UCSD-AML1 (cell line): Measurements from ENCODE around the gene LAMA3.
"Not testable (repeated sequence)": the region's sequence is repeated elsewhere in the genome, so short reads cannot be mapped to it uniquely, and the experiment has no call there.

Source experiments
- DNase-seq: peaks from one replicate; lab custom pipeline; 2025; ENCODE audit not compliant: unreplicated experiment; lab: John Stamatoyannopoulos, UW

LAMA3 gene

GRCh38 chr18:23703057-23703986 is 14.1 kb downstream of the LAMA3 start:
- no peak for DNase-seq

- DNase-seq = no peak
These were observed 14.7 kb downstream of the LAMA3 start for GRCh38 chr18:23703987-23704384.

GRCh38 chr18:23704806-23705205 is 15.6 kb downstream of the LAMA3 start:
- DNase-seq = no peak

- no peak for DNase-seq
These were observed 17.9 kb downstream of the LAMA3 start for GRCh38 chr18:23706971-23707640.

GRCh38 chr18:23710068-23710527 is 20.8 kb downstream of the LAMA3 start:
- no peak for DNase-seq

GRCh38 chr18:23710946-23711345 is 21.7 kb downstream of the LAMA3 start:
- DNase-seq = no peak

- no peak for DNase-seq
These were observed 22.2 kb downstream of the LAMA3 start for GRCh38 chr18:23711426-23711825.

GRCh38 chr18:23712445-23712844 is 23.2 kb downstream of the LAMA3 start:
- DNase-seq = peak; percentile 22

- DNase-seq = no peak
These were observed 25.3 kb downstream of the LAMA3 start for GRCh38 chr18:23714576-23714975.

- not testable (repeated sequence) for DNase-seq
These were observed 26.8 kb downstream of the LAMA3 start for GRCh38 chr18:23716079-23716478.

- no peak for DNase-seq
These were observed 27.3 kb downstream of the LAMA3 start for GRCh38 chr18:23716516-23716915.

- DNase-seq = no peak
These were observed 27.7 kb downstream of the LAMA3 start for GRCh38 chr18:23716966-23717365.

GRCh38 chr18:23718243-23718720 is 29.0 kb downstream of the LAMA3 start:
- DNase-seq = no peak

- DNase-seq = no peak
These were observed 29.5 kb downstream of the LAMA3 start for GRCh38 chr18:23718731-23719130.

GRCh38 chr18:23719634-23720201 is 30.5 kb downstream of the LAMA3 start:
- no peak for DNase-seq

- no peak for DNase-seq
These were observed 32.6 kb downstream of the LAMA3 start for GRCh38 chr18:23721696-23722480.

GRCh38 chr18:23722646-23723045 is 33.4 kb downstream of the LAMA3 start:
- no peak for DNase-seq

GRCh38 chr18:23723121-23723520 is 33.9 kb downstream of the LAMA3 start:
- DNase-seq = no peak

- peak; percentile 21 for DNase-seq
These were observed 35.4 kb downstream of the LAMA3 start for GRCh38 chr18:23724681-23725080.

- no peak for DNase-seq
These were observed 36.1 kb downstream of the LAMA3 start for GRCh38 chr18:23725351-23725750.
